ENCODE data around the gene RORB. TPM values are rescaled to one million over a fixed set of nuclear protein-coding genes. Genes with fewer than 3 reads are reported as not detected.

Gene RORB
- total RNA-seq, 2 donors from 2014 or later: 2.2 to 2.5 TPM

- Mint-ChIP-seq H3K27ac (no peak overlapping the region), H3K9me3 (no peaks in the 10 kb centered on the region), H3K36me3 (no peaks in the 10 kb centered on the region), H3K27me3 (peaks cover 6 to 23% of the 10 kb centered on the region in 2 donors), H3K4me3 (no peak overlapping the region), H3K4me1 (ENCODE audit: low read depth in 2 of 2) (no peaks in the 10 kb centered on the region)
- ATAC-seq: no peak
- no peak for DNase-seq (ENCODE audit: low spot score)
Observed at GRCh38 chr9:74724317-74724716, 227.2 kb downstream of the RORB start.

- Mint-ChIP-seq H3K27ac (no peak overlapping the region), H3K4me1 (ENCODE audit: low read depth in 2 of 2) (no peaks in the 10 kb centered on the region), H3K36me3 (no peaks in the 10 kb centered on the region), H3K27me3 (peaks cover 8 to 13% of the 10 kb centered on the region in 2 donors), H3K9me3 (no peaks in the 10 kb centered on the region), H3K4me3 (no peak overlapping the region)
- DNase-seq (ENCODE audit: low spot score) (no peak), ATAC-seq (no peak)
Observed at GRCh38 chr9:74726581-74726980, 229.4 kb downstream of the RORB start.

- peaks cover 8 to 13% of the 10 kb centered on the region in 2 donors for H3K27me3 Mint-ChIP-seq
- H3K4me3 Mint-ChIP-seq: no peak overlapping the region
- no peak for ATAC-seq
- no peaks in the 10 kb centered on the region for H3K9me3 Mint-ChIP-seq
- no peak overlapping the region for H3K27ac Mint-ChIP-seq
- no peaks in the 10 kb centered on the region for H3K4me1 Mint-ChIP-seq (ENCODE audit: low read depth in 2 of 2)
- DNase-seq (ENCODE audit: low spot score): no peak
- H3K36me3 Mint-ChIP-seq: no peaks in the 10 kb centered on the region
Observed at GRCh38 chr9:74728176-74728575, 231.0 kb downstream of the RORB start.

GRCh38 chr9:74729136-74729695, 232.1 kb downstream of the RORB start:
- H3K9me3 Mint-ChIP-seq: no peaks in the 10 kb centered on the region
- no peak overlapping the region for H3K4me3 Mint-ChIP-seq
- no peak for ATAC-seq
- H3K36me3 Mint-ChIP-seq: no peaks in the 10 kb centered on the region
- no peak for DNase-seq (ENCODE audit: low spot score)
- H3K4me1 Mint-ChIP-seq (ENCODE audit: low read depth in 2 of 2): no peaks in the 10 kb centered on the region
- no peak overlapping the region for H3K27ac Mint-ChIP-seq
- H3K27me3 Mint-ChIP-seq: peaks cover 8 to 13% of the 10 kb centered on the region in 2 donors

GRCh38 chr9:74735761-74736160, 238.6 kb downstream of the RORB start:
- Mint-ChIP-seq H3K4me1 (ENCODE audit: low read depth in 2 of 2) (no peaks in the 10 kb centered on the region), H3K27me3 (peaks cover under 1 to 13% of the 10 kb centered on the region in 2 donors), H3K9me3 (no peaks in the 10 kb centered on the region), H3K36me3 (no peaks in the 10 kb centered on the region), H3K27ac (no peak overlapping the region), H3K4me3 (no peak overlapping the region)
- ATAC-seq (no peak), DNase-seq (ENCODE audit: low spot score) (no peak)

- no peaks in the 10 kb centered on the region for H3K9me3 Mint-ChIP-seq
- no peak for DNase-seq (ENCODE audit: low spot score)
- no peaks in the 10 kb centered on the region for H3K4me1 Mint-ChIP-seq (ENCODE audit: low read depth in 2 of 2)
- peaks cover 7 to 15% of the 10 kb centered on the region in 2 donors for H3K27me3 Mint-ChIP-seq
- no peak overlapping the region for H3K27ac Mint-ChIP-seq
- H3K4me3 Mint-ChIP-seq: no peak overlapping the region
- ATAC-seq: no peak
- H3K36me3 Mint-ChIP-seq: no peaks in the 10 kb centered on the region
Observed at GRCh38 chr9:74736646-74737045, 239.5 kb downstream of the RORB start.

- no peak overlapping the region for H3K4me3 Mint-ChIP-seq
- H3K36me3 Mint-ChIP-seq: no peaks in the 10 kb centered on the region
- no peak overlapping the region for H3K27ac Mint-ChIP-seq
- H3K4me1 Mint-ChIP-seq (ENCODE audit: low read depth in 2 of 2): no peaks in the 10 kb centered on the region
- ATAC-seq (no peak), DNase-seq (ENCODE audit: low spot score) (no peak)
- no peaks in the 10 kb centered on the region for H3K9me3 Mint-ChIP-seq
- peaks cover 20 to 34% of the 10 kb centered on the region in 2 donors for H3K27me3 Mint-ChIP-seq
Observed at GRCh38 chr9:74742191-74742790, 245.2 kb downstream of the RORB start.
